Psoas muscle (tissue), 8 donors: ENCODE data around the gene ARHGAP10. TPM values are rescaled to one million over a fixed set of nuclear protein-coding genes. Genes with fewer than 3 reads are reported as not detected.

Source experiments
- ATAC-seq, 4 donors: fragments of 200-7000 bp; cut with Tn5 transposase; one replicate each; pipeline ENCODE4 v1.9.1; 2020; ENCODE audit warnings: moderate library complexity in 3 of 4, mild to moderate bottlenecking in 2 of 4
- DNase-seq, 2 donors: peaks; one replicate each; pipeline ENCODE4 v3.0.0-alpha.2; 2020
- H3K27ac ChIP-seq: fragments of 200-600 bp; one replicate; pipeline ENCODE4 v1.8.0; 2022
- H3K27me3 ChIP-seq, 3 donors: fragments of 200-600 bp in 1 of 3; one replicate each; pipeline versions ENCODE4 v1.6.1 to v1.8.0; 2013 to 2022; ENCODE audit warnings: low read length in 2 of 3, mild to moderate bottlenecking in 2 of 3, moderate library complexity in 1 of 3; ENCODE audit not compliant: insufficient read depth in 3 of 3
- H3K36me3 ChIP-seq, 2 donors: fragments of 200-600 bp in 1 of 2; one replicate each; pipeline versions ENCODE4 v1.6.1 to v1.8.0; 2013 to 2022; ENCODE audit warnings: low read depth in 1 of 2, mild to moderate bottlenecking in 1 of 2, moderate library complexity in 1 of 2; ENCODE audit not compliant: insufficient read depth in 1 of 2
- H3K4me1 ChIP-seq: fragments of 200-600 bp; one replicate; pipeline ENCODE4 v1.8.0; 2022
- H3K4me3 ChIP-seq: fragments of 200-600 bp; one replicate; pipeline ENCODE4 v1.8.0; 2022; ENCODE audit warnings: mild to moderate bottlenecking
- H3K9me3 ChIP-seq: fragments of 200-600 bp; one replicate; pipeline ENCODE4 v1.8.0; 2022
- CTCF ChIP-seq: fragments of 200-600 bp; IDR thresholded peaks from one replicate; pipeline ENCODE4 v1.8.0; 2022; ENCODE audit warnings: antibody characterized with exemption
- WGBS, 3 donors: extraction: QIAGEN DNeasy Blood & Tissue Kit; methylation state at CpG; one replicate each; pipeline versions ENCODE4 v1.1.6 to v1.1.7; 2013; 5-methylcytosine and 5-hydroxymethylcytosine counted together
- intact Hi-C, 2 donors: fragments of 100-400 bp; cut with DNase I; formaldehyde crosslinking; loops; one replicate each; pipeline versions ENCODE4 v1.11.0 to v1.14.2; 2022
- polyA plus RNA-seq, 3 donors: library from polyadenylated mRNA; stranded (reverse); fragments of 200-250 nt; gene quantifications; one replicate each; pipeline ENCODE4 v1.2.3, GENCODE V29; 2013
- total RNA-seq, 4 donors: library from RNA; stranded (reverse); fragmentation: NEBNext Ultra II Directional in 2 of 4; extraction: Animal tissue kit (Norgen Biotek cat#: 25700) in 2 of 4; gene quantifications; one replicate each; pipeline versions ENCODE4 v1.2.1 to v1.2.4, GENCODE V29; 2021 to 2023
- donor health status: healthy with polysubstance abuse.
- donor health status: DM: no; HTN: no; CAD: no; lungs with moderate emphysema.
- donor health status: Bipolar disorder and iron deficiency.
- donor health status: healthy.
- donor health status: DM: yes; HTN: yes; CAD: no.
- donor health status: DM: no; HTN: no; CAD: no.
- donor health status: DM: no; HTN: no; CAD: no.
- donor health status: DM: yes; HTN: yes; CAD: no.

ARHGAP10 gene
- total and polyA plus RNA-seq, 7 donors, result 28.8 to 43.5 (median 34.0) TPM

- no peak for ATAC-seq
- Histone ChIP-seq H3K36me3 (no peaks in the 10 kb centered on the region), H3K27ac (no peak overlapping the region), H3K4me3 (no peak overlapping the region), H3K4me1 (peaks cover 64% of the 10 kb centered on the region), H3K9me3 (no peaks in the 10 kb centered on the region), H3K27me3 (no peaks in the 10 kb centered on the region)
- no peak for TF ChIP-seq CTCF
- DNase-seq, result no peak
- 88 to 96% (median 91%) methylated on average over 3 of the region's 3 CpGs for WGBS, 3 donors
- intact Hi-C loops, result loop anchor here in 1 of 2 donors (10.0 kb wide), 1 partner anchor 215 kb away; no protein-coding TSS in a partner anchor
These were observed 107.8 kb downstream of the ARHGAP10 start for GRCh38 chr4:147839663-147840062.

- 32 to 47% (median 42%) methylated on average over 4 of the region's 4 CpGs for WGBS, 3 donors
- ATAC-seq, result no peak
- Histone ChIP-seq H3K27me3 (no peaks in the 10 kb centered on the region), H3K4me3 (no peak overlapping the region), H3K9me3 (no peaks in the 10 kb centered on the region), H3K4me1 (peaks cover 64% of the 10 kb centered on the region), H3K36me3 (no peaks in the 10 kb centered on the region), H3K27ac (peak overlapping the region; percentile 50)
- intact Hi-C loops, result no loop called here
- TF ChIP-seq CTCF, result no peak
- no peak for DNase-seq
These were observed 109.2 kb downstream of the ARHGAP10 start for GRCh38 chr4:147840838-147841738.

- intact Hi-C loops, result no loop called here
- H3K27me3 ChIP-seq, result no peaks in the 10 kb centered on the region
- peak overlapping the region; percentile 48 for H3K27ac ChIP-seq
- DNase-seq (peak; percentile 51 to 75), ATAC-seq (peak; percentile 27 to 61 (median 60))
- no peaks in the 10 kb centered on the region for H3K9me3 ChIP-seq
- 71 to 81% (median 81%) methylated on average over 6 of the region's 6 CpGs for WGBS, 3 donors
- peaks cover 71% of the 10 kb centered on the region for H3K4me1 ChIP-seq
- no peaks in the 10 kb centered on the region for H3K36me3 ChIP-seq
- H3K4me3 ChIP-seq, result no peak overlapping the region
- TF ChIP-seq CTCF, result no peak
These were observed 110.7 kb downstream of the ARHGAP10 start for GRCh38 chr4:147842573-147842972.

GRCh38 chr4:147843162-147843561 is 111.3 kb downstream of the ARHGAP10 start:
- Histone ChIP-seq H3K27ac (peak overlapping the region; percentile 48), H3K4me1 (peaks cover 77% of the 10 kb centered on the region), H3K4me3 (no peak overlapping the region), H3K27me3 (no peaks in the 10 kb centered on the region), H3K9me3 (no peaks in the 10 kb centered on the region), H3K36me3 (no peaks in the 10 kb centered on the region)
- TF ChIP-seq CTCF, result peak; percentile 25
- DNase-seq (no peak), ATAC-seq (peak; percentile 70 to 89 (median 80))
- intact Hi-C loops, result no loop called here
- WGBS, 3 donors, result 50 to 58% (median 55%) methylated on average over 5 of the region's 5 CpGs
